CD14-positive monocyte (primary cell): Measurements from ENCODE around the gene RAB27B. TPM values are rescaled to one million over a fixed set of nuclear protein-coding genes. Genes with fewer than 3 reads are reported as not detected.

Source experiments
- DNase-seq, 3 donors: peaks; one replicate each; pipeline ENCODE4 v3.0.0-alpha.2; 2011 to 2022
- H2AFZ ChIP-seq: 2 replicates; pipeline ENCODE4 v1.6.0; 2012; ENCODE audit warnings: mild to moderate bottlenecking, low read depth, low read length, inconsistent platforms; ENCODE audit not compliant: insufficient read depth, poor library complexity, severe bottlenecking
- H3K27ac ChIP-seq, 2 donors: 1 replicate in 1 of 2; 2 replicates in 1 of 2; pipeline ENCODE4 v1.5.1; 2012 to 2013; ENCODE audit warnings: low read length in 2 of 2, control low read depth in 1 of 2, inconsistent platforms in 1 of 2, low read depth in 1 of 2, mild to moderate bottlenecking in 1 of 2
- H3K27me3 ChIP-seq, 2 donors: one replicate each; pipeline versions ENCODE4 v1.6.0 to v1.6.1; 2011 to 2013; ENCODE audit warnings: low read length in 2 of 2; ENCODE audit not compliant: control insufficient read depth in 2 of 2, insufficient read depth in 2 of 2
- H3K36me3 ChIP-seq, 2 donors: replicated peaks in 1 of 2; 1 replicate in 1 of 2; 2 replicates in 1 of 2; pipeline versions ENCODE4 v1.5.1 to v1.6.1; 2012 to 2013; ENCODE audit warnings: low read length in 2 of 2, control low read depth in 1 of 2, inconsistent platforms in 1 of 2, mild to moderate bottlenecking in 1 of 2; ENCODE audit not compliant: insufficient read depth in 2 of 2, control insufficient read depth in 1 of 2
- H3K4me1 ChIP-seq, 2 donors: 1 replicate in 1 of 2; 2 replicates in 1 of 2; pipeline versions ENCODE4 v1.5.1 to v1.6.1; 2012 to 2013; ENCODE audit warnings: low read length in 2 of 2, control low read depth in 1 of 2, inconsistent platforms in 1 of 2, mild to moderate bottlenecking in 1 of 2, moderate library complexity in 1 of 2; ENCODE audit not compliant: insufficient read depth in 2 of 2, control insufficient read depth in 1 of 2
- H3K4me2 ChIP-seq: replicated peaks from 2 replicates; pipeline ENCODE3; 2012; ENCODE audit warnings: low read length, moderate library complexity, mild to moderate bottlenecking; ENCODE audit not compliant: poor library complexity, severe bottlenecking; ENCODE audit errors: extremely low read depth
- H3K4me3 ChIP-seq, 3 experiments: fragments of 200-600 bp in 1 of 3; sonication (generic) in 1 of 3; replicated peaks in 1 of 3; 1 replicate in 2 of 3; 2 replicates in 1 of 3; pipeline ENCODE4 v1.5.1; 2011 to 2013; ENCODE audit warnings: low read length in 3 of 3, mild to moderate bottlenecking in 3 of 3, control low read depth in 2 of 3, low read depth in 2 of 3, inconsistent platforms in 1 of 3, moderate library complexity in 1 of 3
- H3K79me2 ChIP-seq: 2 replicates; pipeline ENCODE4 v1.6.0; 2012; ENCODE audit warnings: mild to moderate bottlenecking, control low read depth, inconsistent platforms, low read length, moderate library complexity; ENCODE audit not compliant: insufficient read depth
- H3K9ac ChIP-seq: 2 replicates; pipeline ENCODE4 v1.6.0; 2017; ENCODE audit warnings: low read length, mild to moderate bottlenecking; ENCODE audit not compliant: insufficient read depth, poor library complexity, severe bottlenecking
- H3K9me3 ChIP-seq, 2 donors: replicated peaks in 1 of 2; 1 replicate in 1 of 2; 2 replicates in 1 of 2; pipeline versions ENCODE4 v1.5.1 to v1.6.1; 2012 to 2013; ENCODE audit warnings: low read length in 2 of 2, control low read depth in 1 of 2; ENCODE audit not compliant: control insufficient read depth in 1 of 2, insufficient read depth in 1 of 2
- H4K20me1 ChIP-seq: 2 replicates; pipeline ENCODE4 v1.6.0; 2012; ENCODE audit warnings: mild to moderate bottlenecking, low read length, control low read depth, moderate library complexity; ENCODE audit not compliant: insufficient read depth
- H3K27ac Mint-ChIP-seq, 7 donors: one replicate each; pipeline ENCODE4 v1.8.0; 2020; ENCODE audit warnings: mild to moderate bottlenecking in 7 of 7, mixed read lengths in 7 of 7, moderate library complexity in 6 of 7, inconsistent platforms in 2 of 7
- H3K27me3 Mint-ChIP-seq, 3 donors: one replicate each; pipeline ENCODE4 v1.8.0; 2021 to 2022; ENCODE audit warnings: low read depth in 3 of 3, mild to moderate bottlenecking in 3 of 3, mixed read lengths in 3 of 3, moderate library complexity in 3 of 3, inconsistent platforms in 1 of 3
- H3K36me3 Mint-ChIP-seq, 2 donors: one replicate each; pipeline ENCODE4 v1.8.0; 2020; ENCODE audit warnings: mixed read lengths in 2 of 2, inconsistent platforms in 1 of 2, mild to moderate bottlenecking in 1 of 2
- H3K4me1 Mint-ChIP-seq: one replicate; pipeline ENCODE4 v1.8.0; 2020; ENCODE audit warnings: mild to moderate bottlenecking, mixed read lengths
- H3K4me3 Mint-ChIP-seq, 2 donors: one replicate each; pipeline ENCODE4 v1.8.0; 2020; ENCODE audit warnings: mild to moderate bottlenecking in 2 of 2, mixed read lengths in 2 of 2, moderate library complexity in 1 of 2
- H3K9me3 Mint-ChIP-seq, 7 donors: one replicate each; pipeline ENCODE4 v1.8.0; 2020 to 2022; ENCODE audit warnings: mixed read lengths in 7 of 7, mild to moderate bottlenecking in 6 of 7, moderate library complexity in 6 of 7, inconsistent platforms in 2 of 7
- WGBS: methylation state at CpG from one replicate; pipeline ENCODE4 v1.1.5; 2013; ENCODE audit warnings: missing lambda C conversion rate; ENCODE audit not compliant: insufficient coverage; 5-methylcytosine and 5-hydroxymethylcytosine counted together
- intact Hi-C, 2 donors: fragments of 100-400 bp; cut with micrococcal nuclease; formaldehyde crosslinking; loops; one replicate each; pipeline versions ENCODE4 v1.15.0 to v1.15.1; 2023
- polyA plus RNA-seq, 3 donors: library from polyadenylated mRNA; depleted of rRNA in 1 of 3; unstranded in 2 of 3; stranded (reverse) in 1 of 3; fragments of 300-500 nt in 2 of 3; fragments of >200 nt in 1 of 3; fragmentation: Illumina TruSeq in 2 of 3; gene quantifications; 1 replicate in 2 of 3; 2 replicates in 1 of 3; pipeline ENCODE4 v1.2.3, GENCODE V29; 2012 to 2021
- TF ChIP-seq, protein P1 (sequence below): fragments of 200-600 bp; IDR thresholded peaks from one replicate; pipeline ENCODE4 v1.8.0; 2022; ENCODE audit warnings: antibody characterized with exemption, mild to moderate bottlenecking

RAB27B gene
- polyA plus RNA-seq, 3 donors, result 0.11 to 0.13 TPM; not detected in 1

DNA sequence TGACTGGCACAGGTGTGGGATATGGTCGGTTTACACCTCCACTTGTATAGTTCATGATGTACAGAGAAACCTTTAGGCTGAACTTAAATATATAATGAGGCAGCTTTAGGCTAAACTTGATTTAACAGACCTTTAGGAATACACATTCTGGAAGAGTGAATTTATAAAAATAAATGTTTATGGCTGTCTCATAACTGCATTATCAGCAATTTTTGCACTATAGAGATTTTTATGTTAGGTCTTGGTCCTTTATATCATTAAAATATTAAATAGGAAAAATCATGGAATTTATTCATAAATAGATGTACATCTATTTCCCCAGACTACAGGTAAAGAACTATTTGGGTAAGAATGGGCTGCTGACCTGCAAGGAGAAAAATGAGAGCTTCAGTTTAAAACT is 19.8 kb downstream of the RAB27B start:
- H3K36me3 Mint-ChIP-seq, result no peaks in the 10 kb centered on the region
- no peak for DNase-seq
- H3K79me2 ChIP-seq, result no peaks in the 10 kb centered on the region
- peaks cover 0 to 2% (median 2%) of the 10 kb centered on the region in 3 donors for H3K27me3 Mint-ChIP-seq
- no peak overlapping the region for H3K4me3 ChIP-seq
- H3K4me3 Mint-ChIP-seq, result no peak overlapping the region
- TF ChIP-seq, protein P1, sequence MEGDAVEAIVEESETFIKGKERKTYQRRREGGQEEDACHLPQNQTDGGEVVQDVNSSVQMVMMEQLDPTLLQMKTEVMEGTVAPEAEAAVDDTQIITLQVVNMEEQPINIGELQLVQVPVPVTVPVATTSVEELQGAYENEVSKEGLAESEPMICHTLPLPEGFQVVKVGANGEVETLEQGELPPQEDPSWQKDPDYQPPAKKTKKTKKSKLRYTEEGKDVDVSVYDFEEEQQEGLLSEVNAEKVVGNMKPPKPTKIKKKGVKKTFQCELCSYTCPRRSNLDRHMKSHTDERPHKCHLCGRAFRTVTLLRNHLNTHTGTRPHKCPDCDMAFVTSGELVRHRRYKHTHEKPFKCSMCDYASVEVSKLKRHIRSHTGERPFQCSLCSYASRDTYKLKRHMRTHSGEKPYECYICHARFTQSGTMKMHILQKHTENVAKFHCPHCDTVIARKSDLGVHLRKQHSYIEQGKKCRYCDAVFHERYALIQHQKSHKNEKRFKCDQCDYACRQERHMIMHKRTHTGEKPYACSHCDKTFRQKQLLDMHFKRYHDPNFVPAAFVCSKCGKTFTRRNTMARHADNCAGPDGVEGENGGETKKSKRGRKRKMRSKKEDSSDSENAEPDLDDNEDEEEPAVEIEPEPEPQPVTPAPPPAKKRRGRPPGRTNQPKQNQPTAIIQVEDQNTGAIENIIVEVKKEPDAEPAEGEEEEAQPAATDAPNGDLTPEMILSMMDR, result no peak
- H3K9me3 Mint-ChIP-seq, result peaks cover 0 to 4% (median 0%) of the 10 kb centered on the region in 7 donors
- H2AFZ ChIP-seq, result no peak overlapping the region
- intact Hi-C loops, result no loop called here
- H3K4me2 ChIP-seq, result no peak overlapping the region
- H3K27ac ChIP-seq, result no peak overlapping the region
- H3K9ac ChIP-seq, result no peak overlapping the region
- H3K4me1 ChIP-seq, result peaks cover 5 to 11% of the 10 kb centered on the region in 2 donors
- whole genome bisulfite sequencing, result no CpG with 5 or more reads among the region's 1 CpG
- no peaks in the 10 kb centered on the region for H3K36me3 ChIP-seq
- H3K4me1 Mint-ChIP-seq, result peaks cover 16% of the 10 kb centered on the region
- H3K9me3 ChIP-seq, result no peaks in the 10 kb centered on the region
- H3K27ac Mint-ChIP-seq, result no peak overlapping the region
- H3K27me3 ChIP-seq, result no peaks in the 10 kb centered on the region
- H4K20me1 ChIP-seq, result no peaks in the 10 kb centered on the region

DNA sequence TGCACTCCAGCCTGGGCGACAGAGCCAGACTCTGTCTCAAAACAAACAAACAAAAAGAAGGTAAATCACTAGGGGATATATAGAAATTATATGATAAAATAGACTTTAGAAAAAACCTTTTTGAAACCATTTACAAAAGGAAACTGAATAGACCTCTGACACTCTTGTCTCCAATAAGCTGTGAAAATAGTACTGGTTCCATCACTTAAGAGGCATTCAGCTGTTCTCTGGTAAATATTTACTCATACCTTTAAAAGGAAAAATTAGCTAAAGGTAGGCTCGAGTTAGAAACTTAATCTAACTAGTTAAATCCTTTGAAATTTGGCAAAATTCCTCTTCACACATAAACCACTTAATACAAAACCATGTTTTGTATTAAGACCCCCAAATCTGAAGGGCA is 21.4 kb downstream of the RAB27B start:
- no peak overlapping the region for H3K27ac Mint-ChIP-seq
- H3K36me3 Mint-ChIP-seq, result no peaks in the 10 kb centered on the region
- no peak for DNase-seq
- Histone ChIP-seq H3K4me1 (peaks cover 6 to 14% of the 10 kb centered on the region in 2 donors), H4K20me1 (no peaks in the 10 kb centered on the region), H3K27ac (no peak overlapping the region), H3K27me3 (no peaks in the 10 kb centered on the region), H2AFZ (no peak overlapping the region), H3K79me2 (no peaks in the 10 kb centered on the region), H3K4me2 (no peak overlapping the region), H3K9me3 (no peaks in the 10 kb centered on the region), H3K36me3 (no peaks in the 10 kb centered on the region), H3K4me3 (no peak overlapping the region), H3K9ac (no peak overlapping the region)
- WGBS, result 80% methylated on average over 1 of the region's 2 CpGs
- H3K4me3 Mint-ChIP-seq, result no peak overlapping the region
- intact Hi-C loops, result no loop called here
- H3K27me3 Mint-ChIP-seq, result peaks cover 0 to 2% (median 2%) of the 10 kb centered on the region in 3 donors
- H3K4me1 Mint-ChIP-seq, result peaks cover 23% of the 10 kb centered on the region
- peaks cover 0 to 4% (median 0%) of the 10 kb centered on the region in 7 donors for H3K9me3 Mint-ChIP-seq
- TF ChIP-seq, protein P1, result no peak
